Stimulated activated CD8-positive, alpha-beta memory T cell treated with anti-CD3 and anti-CD28 coated beads, Interleukin-4, amount 100 ng/mL, for 24 hours (primary cell): ENCODE results near the gene WBP1.
"Not testable (repeated sequence)": the region's sequence is repeated elsewhere in the genome, so short reads cannot be mapped to it uniquely, and the experiment has no call there.

Experiments
- DNase-seq: peaks from one replicate; pipeline ENCODE4 v3.0.0-alpha.2; 2020; ENCODE audit warnings: low read depth

The WBP1 gene

DNA sequence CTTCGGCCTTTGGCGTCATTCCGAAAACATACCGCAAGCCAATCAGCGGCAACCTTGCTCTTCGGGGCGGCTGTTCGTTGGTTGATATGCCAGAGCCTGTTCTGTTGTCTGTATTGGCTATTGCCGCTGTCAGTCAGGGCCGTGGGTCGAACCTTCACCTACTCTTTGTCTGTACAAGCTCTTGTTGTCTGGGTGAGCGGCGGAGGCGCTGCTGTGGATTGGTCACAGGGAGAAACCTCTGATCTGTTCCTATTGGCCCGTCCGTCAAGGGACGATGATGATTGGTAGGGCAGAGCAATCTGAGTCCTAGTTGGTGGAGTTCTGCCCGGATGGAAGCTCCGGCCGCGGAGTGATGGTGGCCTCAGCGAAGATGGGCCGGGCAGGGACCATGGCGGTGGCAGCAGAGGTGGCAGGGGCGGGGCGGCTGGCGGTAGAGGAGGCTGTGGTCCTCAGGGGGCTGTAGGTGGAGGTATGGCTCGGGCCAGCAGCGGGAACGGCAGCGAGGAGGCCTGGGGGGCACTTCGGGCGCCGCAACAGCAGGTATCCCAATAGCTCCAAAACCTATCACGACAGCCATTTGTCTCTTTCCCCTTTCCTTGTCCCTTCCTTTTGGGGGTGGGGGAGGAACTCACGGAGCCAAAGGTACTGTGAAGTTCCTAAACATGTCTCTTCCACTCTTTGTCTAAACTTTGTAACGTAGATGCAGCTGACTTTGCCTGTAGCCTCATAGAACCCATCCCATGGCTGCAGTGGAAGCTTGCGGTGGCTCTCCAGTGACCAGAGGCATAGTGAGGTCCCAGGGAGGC is at the start of gene WBP1:
WBP1 (plus strand) TSS at position 307 of the 806 bp plus-strand sequence; CDS start at position 472, 165 bp downstream.
- peak; percentile 98 for DNase-seq

DNA sequence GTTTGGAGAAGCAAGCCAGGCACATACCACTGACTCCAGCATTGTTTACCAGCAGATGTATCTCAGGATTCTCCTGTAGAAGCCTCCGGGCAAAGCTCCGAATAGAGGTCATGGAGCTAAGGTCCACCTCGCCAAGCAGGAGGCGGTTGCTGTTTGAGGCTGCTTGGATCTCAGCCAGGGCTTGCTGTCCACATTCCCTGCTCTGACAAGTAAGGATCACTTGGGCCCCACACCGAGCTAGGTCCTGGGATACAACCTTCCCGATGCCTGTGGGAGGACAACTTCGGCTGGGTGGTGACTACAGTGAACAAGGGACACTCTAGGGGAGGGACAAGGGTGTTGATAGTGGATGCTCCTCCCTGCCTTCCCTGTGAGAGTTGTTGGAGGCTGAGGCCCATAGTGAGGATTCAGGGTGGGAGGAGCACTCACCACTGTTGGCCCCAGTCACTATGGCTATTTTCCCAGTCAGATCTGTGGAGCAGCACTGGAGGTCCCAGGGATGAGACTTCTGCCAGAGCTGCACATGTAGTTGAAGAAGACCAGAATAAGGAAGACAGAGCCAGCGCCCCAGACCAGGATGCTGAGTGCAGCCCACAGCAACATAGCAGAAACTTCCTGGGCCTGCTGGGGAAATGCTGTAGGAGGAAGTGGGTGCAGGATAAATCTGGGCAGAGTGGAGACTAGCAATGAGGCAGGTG is 45.1 kb upstream of the WBP1 start:
- DNase-seq: no peak

DNA sequence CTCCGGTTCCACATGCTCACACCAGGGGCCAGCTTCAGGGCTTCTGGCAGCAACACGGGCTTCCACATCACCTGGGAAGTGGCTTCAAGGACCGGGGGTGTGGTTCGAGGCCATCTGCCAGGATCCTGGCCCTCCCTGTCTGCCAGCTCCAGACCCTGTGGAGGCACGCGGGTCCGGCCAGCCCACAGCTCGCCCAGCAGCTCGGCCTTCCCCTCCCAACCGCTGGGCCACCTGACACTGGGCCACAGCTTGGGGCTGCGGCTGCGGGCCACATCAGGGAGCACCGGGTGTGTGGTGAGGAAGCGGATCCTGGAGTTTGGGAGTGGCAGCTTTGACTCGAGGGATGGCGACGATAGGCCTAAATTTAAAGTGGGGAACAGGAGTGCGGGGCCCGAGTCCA is 43.8 kb upstream of the WBP1 start:
- no peak for DNase-seq

DNA sequence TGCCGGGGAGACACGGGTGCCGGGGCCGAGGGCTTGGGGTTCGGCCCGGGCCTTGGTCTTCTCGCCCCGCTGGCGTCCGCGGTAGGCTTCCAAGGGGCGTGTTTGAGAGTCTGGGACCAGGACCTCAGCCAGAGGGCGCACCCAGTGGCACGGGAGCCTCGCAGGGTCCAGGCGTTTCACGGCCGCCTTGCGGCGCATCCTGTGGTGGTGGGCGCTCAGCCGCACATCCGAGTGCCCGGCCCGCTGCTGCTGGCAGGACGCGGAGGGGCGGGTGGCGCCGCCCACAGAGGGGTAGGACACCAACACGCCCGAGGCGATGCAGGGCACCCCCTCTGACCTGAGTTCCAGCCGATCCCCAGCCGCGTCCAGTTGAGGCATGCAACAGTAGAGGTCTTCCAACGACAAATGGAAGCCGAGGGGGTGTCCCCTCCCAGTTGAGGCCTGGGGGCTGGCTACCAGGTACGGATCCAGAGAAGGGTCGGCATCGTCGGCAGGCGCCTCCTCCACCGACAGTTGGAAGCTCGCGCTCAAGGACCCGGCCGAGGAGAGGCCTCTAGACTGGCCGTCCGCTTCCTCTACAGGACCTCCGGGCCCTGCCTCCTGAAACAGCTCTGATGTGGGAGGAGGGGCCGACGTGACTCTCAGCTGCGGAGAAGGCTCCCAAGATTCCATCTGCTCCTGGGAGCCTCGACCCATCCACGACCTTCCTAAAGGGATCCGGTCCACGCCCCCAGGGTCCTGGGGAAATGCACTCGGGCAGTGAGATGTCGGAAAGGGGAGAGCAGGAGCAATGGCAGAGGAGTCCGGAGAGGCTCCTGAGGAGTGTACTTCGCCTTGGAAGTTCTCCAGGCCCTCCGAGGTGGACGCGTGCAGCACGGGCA is 43.1 kb upstream of the WBP1 start:
- DNase-seq: peak; percentile 7

DNA sequence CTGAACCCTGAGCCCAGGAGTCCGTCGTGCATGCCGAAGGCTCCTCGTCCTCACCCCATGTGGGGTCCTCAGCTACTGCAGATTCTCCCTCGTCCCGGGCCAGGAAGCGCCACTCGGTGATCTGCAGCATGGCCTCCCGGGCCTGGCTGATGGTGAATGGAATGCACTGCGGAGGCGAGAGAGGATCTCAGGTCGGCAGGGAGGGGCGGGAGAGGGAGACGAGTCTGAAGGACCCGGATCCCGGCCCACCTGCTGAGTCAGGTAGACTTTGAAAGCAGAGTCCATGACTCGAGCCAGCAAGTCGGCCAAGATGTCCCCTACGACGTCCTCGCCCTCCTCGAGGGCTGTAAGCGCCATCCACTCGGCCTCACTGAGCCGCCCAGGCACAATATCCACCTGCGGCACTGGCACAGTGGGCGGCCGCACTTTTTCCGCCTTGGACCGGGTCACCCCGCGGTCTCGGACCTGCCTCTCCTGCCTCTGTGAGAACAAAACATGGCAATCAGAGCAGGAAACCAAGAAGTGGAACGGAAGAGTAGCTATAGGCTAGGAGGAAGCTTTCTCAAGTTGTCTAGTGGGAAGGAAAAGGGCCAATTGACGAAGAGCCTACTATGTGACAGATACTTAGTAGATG is 42.4 kb upstream of the WBP1 start:
- no peak for DNase-seq

DNA sequence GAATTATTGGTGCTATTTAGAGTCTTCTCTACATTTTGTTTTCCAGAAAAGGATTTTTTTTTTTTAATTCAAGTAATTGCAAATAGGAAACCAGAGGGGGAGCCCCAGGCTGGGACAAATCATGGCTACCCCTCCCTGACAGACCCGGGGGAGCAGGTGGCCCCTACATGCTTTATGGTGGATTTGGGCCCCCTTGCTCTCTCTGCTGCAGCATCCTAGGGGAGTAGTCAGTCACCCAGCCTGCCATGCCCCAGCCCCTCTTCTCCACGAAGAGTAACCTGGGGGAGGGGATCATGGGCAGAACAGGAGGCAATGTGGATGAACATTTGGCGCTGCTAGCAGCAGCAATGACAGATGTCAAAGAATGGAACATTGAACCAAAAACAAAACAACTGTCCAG is 41.5 kb upstream of the WBP1 start:
- DNase-seq: no peak

DNA sequence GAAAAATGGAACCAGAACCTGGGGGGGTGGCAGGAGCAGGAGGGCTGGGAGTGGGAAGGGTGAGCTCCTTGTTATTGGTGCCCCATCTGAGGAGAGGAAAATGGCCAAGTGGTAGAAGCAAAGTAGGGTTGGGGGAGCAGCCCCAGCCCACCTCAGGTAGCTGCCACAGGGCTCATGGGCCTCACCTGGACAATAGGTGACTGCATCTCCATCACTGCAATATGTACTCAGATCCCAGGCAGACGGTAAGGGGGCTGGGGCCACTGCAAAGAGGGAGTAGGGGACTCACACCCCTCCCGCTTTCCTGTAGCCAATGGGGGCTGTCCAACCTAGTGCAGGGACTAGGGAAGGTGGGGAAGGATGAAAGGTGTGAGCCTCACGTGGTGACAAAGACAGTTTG is 41.0 kb upstream of the WBP1 start:
- DNase-seq: no peak

DNA sequence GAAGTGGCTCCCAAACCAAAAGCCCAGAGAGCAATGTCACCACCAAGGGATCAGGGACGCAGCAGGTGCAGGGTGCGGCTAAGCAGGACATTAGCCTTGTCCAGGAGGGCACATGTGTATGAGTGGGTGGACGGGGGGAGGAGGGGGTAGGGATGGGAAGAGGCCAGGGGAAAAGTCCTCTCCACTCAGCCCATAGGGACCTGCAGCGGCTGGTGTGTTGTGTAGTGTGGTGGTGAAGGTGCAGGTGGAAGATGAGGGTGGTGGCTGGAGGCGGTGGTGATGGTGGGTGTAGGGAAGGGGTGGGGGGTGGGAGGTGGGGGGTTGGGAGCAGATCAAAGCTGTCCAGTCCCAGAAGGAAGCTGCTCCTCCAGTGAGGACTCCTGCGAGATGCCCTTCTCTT is 40.5 kb upstream of the WBP1 start:
- no peak for DNase-seq

DNA sequence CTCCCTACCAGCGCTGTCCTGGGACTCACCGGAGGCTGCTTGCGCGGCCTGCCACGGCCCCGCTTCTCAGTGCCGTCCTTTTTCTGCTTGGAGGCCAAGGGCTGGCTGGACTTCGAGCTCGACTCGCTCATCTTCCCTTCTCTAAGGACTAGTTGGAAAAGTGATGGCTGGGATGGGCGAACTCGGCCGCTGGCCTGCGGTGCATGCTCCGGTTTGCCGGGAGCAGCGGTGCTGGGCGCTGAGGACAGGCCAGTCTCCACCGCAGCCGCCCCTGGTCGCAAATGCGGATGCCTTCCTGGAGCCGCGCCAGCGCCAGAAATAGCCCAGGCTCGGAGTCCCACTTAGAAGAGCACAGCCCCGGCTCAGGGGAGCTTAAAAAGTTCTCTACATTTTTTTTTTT is 39.9 kb upstream of the WBP1 start:
- no peak for DNase-seq

DNA sequence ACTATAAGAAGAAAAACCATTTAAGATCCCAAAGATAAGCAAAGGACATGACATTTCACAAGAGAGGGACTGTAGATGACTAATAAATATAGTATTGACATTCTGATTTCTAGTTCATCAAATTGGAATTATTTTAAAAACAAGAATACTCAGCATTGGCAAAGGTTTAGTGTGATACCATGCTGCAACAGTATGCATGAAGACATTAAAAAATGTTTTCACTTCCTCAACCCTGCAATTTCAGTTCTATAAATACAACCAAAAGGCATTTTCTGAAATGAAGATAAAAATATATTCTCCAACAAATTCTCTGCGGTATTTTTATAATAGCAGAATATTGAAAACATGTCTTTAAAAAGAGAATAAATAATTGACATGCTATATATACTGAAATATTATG is 38.9 kb upstream of the WBP1 start:
- DNase-seq: no peak

DNA sequence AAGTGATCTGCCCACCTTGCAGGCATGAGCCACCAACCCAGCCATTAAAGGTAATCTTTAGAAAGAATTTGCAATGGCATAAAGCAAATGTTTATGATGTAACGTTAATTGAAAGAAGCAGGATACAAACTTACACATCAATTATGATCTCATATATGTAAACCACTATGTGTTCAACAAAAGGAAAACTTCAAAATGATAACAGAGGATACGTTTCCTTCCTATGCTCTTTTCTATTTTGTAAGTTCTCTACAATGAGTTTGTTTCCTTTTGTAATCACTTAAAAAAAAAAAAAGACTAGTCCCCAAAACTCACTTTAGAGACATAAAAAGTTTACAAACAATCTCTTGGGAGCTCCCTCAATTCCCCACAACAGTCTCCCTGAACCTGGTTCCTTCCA is 38.2 kb upstream of the WBP1 start:
- no peak for DNase-seq

DNA sequence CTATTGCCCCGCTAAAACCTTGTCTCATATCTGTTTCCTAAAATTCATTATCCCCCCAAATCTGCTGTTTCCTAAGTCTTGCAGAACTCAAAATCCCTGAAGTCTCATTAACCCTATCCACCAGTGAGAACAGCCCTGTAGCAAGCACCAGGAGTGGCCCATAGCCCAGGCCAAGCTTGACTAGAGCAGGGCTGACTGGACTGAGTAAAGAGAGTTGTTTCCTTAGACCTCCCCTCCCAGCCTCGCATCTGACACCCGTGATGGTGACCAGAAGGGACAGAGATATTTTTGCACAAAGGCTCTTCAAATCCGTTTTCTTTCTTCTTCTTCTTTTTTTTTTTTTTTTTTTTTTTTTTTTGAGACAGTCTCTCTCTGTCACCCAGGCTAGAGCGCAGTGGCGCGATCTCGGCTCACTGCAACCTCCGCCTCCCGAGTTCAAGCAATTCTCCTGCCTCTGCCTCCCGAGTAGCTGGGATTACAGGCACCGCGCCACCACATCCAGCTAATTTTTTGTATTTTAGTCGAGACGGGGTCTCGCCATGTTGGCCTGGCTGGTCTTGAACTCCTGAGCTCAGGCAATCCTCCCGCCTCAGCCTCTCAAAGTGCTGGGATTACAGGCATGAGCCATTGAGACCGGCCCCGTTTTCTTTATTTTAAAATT is 37.7 kb upstream of the WBP1 start:
- DNase-seq: not testable (repeated sequence)

DNA sequence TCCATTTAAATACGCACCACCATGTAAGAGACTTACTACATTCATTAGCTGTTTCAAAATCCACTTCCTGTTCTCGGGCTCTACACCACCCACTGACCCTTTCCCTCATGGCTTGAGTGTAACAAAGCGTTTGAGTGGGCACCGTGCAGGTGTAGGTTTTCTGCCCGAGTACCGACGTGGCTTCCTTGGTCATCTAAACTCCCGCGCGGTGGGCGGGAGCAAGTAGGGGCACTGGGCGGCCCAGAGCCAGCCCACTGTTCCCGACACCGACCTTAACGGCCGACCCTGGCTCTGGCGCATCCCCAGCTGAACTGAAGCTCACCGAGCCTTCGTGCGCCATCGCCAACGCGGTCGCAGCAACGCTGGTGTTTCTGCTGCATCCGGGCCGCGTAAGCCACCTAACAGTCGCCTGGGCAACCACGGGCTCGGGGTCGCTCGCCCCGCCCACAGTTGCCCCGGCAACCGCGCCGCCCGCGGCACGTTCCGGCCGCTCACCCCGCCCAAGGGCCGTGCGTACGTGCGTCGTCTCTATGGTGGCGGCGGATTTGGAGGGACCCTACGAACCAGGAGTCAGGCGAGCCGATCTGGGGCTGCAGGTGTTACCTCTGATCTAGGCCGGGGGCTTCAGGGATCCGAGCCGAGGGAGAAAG is 36.9 kb upstream of the WBP1 start, which contains the start of the genes C2orf81 and WDR54:
C2orf81 (minus strand) TSS at position 399 of the 650 bp plus-strand sequence; CDS start at position 340, 59 bp downstream.
WDR54 (plus strand) TSS at position 510 of the 650 bp plus-strand sequence. CDS start 424 bp downstream, outside the sequence.
- DNase-seq: peak; percentile 95

DNA sequence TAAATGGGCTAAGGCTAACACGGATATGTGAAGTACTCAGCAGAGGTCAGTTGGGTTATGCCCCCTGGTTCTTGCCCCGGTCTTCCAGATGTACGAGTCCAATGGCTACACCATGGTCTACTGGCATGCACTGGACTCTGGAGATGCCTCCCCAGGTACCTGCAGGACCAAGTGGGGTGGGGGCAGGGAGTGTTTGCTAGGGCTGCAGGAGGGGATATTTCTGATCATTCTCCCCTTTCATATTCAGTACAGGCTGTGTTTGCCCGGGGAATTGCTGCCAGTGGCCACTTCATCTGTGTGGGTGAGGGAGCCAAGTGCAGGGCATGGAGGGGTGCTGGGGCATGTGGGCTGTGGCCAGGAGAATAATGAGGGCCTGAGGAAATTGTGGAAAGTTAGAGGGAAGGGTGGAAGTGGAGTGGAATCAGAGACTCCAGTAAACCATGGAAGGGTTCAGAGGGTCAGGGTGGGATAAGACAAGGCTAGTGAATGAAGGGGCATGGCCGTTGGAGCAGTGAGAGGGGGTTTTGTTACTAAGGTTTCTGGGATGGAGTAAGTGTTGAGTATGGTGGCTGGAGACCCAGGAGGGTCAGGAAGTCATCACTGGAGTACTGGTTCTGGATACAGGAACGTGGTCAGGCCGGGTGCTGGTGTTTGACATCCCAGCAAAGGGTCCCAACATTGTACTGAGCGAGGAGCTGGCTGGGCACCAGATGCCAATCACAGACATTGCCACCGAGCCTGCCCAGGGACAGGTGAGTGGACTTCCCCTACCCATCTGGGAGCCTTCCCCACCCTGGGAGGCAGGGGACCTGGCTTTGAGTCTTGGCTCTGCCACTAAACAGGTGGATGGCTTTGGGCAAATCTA is 34.8 kb upstream of the WBP1 start:
- no peak for DNase-seq

DNA sequence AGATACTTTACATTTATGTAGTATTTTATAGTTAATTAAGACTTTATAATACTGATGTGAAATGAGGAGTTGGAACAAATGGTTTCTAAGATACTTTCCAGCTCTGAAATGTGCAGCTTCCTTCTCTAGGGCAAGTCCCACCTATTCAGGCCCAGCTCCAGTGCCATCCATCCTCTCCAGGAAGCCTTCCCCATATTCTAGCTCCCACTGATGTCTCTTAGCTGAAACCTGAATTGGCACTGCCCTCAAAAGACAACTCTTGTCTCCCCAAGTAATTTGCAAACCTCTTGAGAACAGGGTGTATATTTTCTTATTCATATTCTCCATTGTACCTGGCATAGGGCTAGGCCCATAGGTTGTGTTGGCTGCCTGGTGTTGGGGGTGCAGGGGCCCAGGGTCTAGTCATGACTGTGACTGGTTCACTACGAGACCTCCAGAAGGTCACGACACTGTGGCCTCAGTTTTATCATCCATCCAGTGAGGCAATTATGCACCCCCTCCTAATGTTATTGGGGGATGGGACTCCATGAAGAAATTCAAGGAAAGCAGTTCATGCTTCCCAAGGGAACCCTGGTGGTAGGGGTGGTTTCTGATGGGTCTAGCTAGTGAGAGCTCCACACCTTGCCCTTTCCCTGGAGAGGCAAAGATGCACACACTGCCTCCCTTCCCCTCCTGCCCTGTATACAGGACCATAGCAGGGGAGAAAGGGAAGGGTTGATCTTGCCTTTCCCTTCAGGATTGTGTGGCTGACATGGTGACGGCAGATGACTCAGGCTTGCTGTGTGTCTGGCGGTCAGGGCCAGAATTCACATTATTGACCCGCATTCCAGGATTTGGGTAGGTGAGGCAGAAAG is 33.9 kb upstream of the WBP1 start:
- DNase-seq: no peak

DNA sequence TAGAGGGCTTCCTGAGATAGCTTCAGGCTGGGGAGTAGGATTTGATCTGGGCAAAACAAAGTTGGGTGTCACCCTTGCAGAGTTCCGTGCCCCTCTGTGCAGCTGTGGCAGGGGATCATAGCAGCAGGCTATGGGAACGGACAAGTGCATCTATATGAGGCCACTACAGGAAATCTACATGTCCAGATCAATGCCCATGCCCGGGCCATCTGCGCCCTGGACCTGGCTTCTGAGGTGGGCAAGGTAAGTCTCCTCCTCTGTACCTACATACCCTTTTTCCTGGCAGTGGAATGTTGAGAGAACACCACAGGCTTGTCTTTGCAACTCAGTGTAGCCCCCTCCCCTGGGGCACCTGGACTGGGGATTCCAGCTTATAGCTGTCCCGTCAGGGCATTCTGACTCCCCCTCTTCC is 33.2 kb upstream of the WBP1 start:
- no peak for DNase-seq

DNA sequence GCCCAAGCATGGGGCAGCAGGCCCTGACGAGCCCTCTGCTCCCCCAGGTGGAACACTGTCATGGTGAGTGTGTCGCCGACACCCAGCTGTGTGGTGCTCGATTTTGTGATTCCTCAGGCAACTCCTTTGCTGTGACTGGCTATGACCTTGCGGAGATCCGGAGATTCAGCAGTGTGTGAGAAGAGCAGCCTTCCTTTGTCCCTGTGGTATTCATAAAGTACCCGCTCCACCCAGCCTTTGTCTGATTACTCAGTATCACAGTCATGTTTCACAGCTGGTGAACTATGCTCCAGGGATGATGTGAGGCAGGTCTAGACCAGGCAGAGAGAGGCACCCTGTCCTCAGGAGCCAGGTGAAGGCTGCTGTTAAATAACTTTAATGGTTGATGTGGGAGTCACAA is 32.7 kb upstream of the WBP1 start:
- DNase-seq: no peak

DNA sequence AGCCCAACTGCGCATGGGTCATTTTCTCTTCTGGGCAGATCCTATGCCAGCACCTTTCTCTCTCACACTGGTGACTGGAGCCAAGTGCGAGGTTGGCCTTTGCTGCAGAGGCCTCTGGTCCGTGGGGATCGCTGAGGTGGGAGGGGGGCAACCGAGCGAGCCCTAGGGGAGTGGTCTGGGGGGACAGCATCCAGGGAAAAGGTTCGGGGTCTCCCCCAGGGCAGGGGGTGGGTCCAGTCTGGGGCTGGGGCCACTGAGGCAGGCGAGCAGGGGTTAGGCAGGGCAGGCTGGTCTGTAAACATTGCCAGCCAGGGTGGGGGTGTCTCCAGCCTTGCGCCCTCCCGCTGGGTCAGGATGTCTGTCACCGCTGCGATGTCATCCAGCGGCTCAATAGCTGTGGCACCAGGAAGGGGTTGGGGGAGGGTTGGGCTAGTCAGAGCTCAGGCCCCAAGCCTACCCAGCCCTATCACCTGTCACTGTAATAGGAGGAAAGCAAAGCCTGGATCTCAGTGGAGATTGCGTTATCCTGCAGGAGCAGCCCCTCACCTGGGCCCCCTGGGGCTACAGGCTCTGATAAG is 32.0 kb upstream of the WBP1 start:
- no peak for DNase-seq
